Measurements from ENCODE around the gene CEP72. TPM values are rescaled to one million over a fixed set of nuclear protein-coding genes. Genes with fewer than 3 reads are reported as not detected.
"Not testable (repeated sequence)": the region's sequence is repeated elsewhere in the genome, so short reads cannot be mapped to it uniquely, and the experiment has no call there.

CEP72 gene
- total RNA-seq, 1 experiment from 2014 or later, result 24.8 TPM

- Histone ChIP-seq H2BK120ac (ENCODE audit: low read depth, low read length, poor library complexity, severe bottlenecking) (no peak overlapping the region), H2BK20ac (ENCODE audit: low read depth, low read length, poor library complexity, severe bottlenecking) (no peak overlapping the region)
- H3K4me1 Mint-ChIP-seq, result no peaks in the 10 kb centered on the region
These were observed 15.7 kb downstream of the CEP72 start for GRCh38 chr5:627840-628239.

GRCh38 chr5:628351-629205 is 16.4 kb downstream of the CEP72 start:
- not testable (repeated sequence) for H3K27ac Mint-ChIP-seq; H3T11ph ChIP-seq (ENCODE audit: low read length); H3K23ac ChIP-seq (ENCODE audit: insufficient read length, low read depth, low read length); H3K23me2 ChIP-seq (ENCODE audit: insufficient read length, low read depth, low read length, poor library complexity, severe bottlenecking); H3K18ac ChIP-seq (ENCODE audit: insufficient read length, low read depth, low read length); H3K4me2 ChIP-seq (ENCODE audit: insufficient read depth, insufficient read length, low read length); H3K9ac ChIP-seq (ENCODE audit: extremely low read depth, insufficient read length, low read length); H3K27ac ChIP-seq (ENCODE audit: insufficient read length, low read depth, low read length); H3K9me3 Mint-ChIP-seq; H3K27me3 ChIP-seq (ENCODE audit: insufficient read depth, low read length); H4K20me1 ChIP-seq (ENCODE audit: control insufficient read depth, insufficient read depth, insufficient read length); H2AK5ac ChIP-seq (ENCODE audit: insufficient read length, low read length); H3K9me3 ChIP-seq (ENCODE audit: control insufficient read depth, low read depth, low read length); H2BK15ac ChIP-seq (ENCODE audit: low read depth, low read length); H4K5ac ChIP-seq (ENCODE audit: insufficient read length, low read depth, low read length); H3K27me3 Mint-ChIP-seq (ENCODE audit: low read depth); H3K4ac ChIP-seq (ENCODE audit: low read depth, low read length); H3K4me1 Mint-ChIP-seq; H2BK5ac ChIP-seq (ENCODE audit: insufficient read length, low read length); H4K8ac ChIP-seq (replicated peaks; ENCODE audit: insufficient read length, low read depth, low read length); H3K4me1 ChIP-seq (ENCODE audit: insufficient read depth, low read length); H3K79me1 ChIP-seq (ENCODE audit: insufficient read depth, low read depth, low read length, poor library complexity, severe bottlenecking); H4K91ac ChIP-seq (ENCODE audit: insufficient read length, low read depth, low read length); H3K56ac ChIP-seq (ENCODE audit: insufficient read length, low read depth, low read length); H3K79me2 ChIP-seq (ENCODE audit: insufficient read depth, low read length); H3K4me3 Mint-ChIP-seq; H2AFZ ChIP-seq (ENCODE audit: low read length); H2BK120ac ChIP-seq (ENCODE audit: low read depth, low read length, poor library complexity, severe bottlenecking); H2BK20ac ChIP-seq (ENCODE audit: low read depth, low read length, poor library complexity, severe bottlenecking); H3K14ac ChIP-seq (ENCODE audit: insufficient read depth, low read length); DNase-seq; H2BK12ac ChIP-seq (ENCODE audit: insufficient read length, low read depth, low read length)
- H3K36me3 Mint-ChIP-seq (ENCODE audit: insufficient read depth in 1 of 3, low read depth in 3 of 3), result peaks cover 33 to 48% (median 47%) of the 10 kb centered on the region in 3 experiments; a peak in 6 of 7 replicates
- no CpG with 5 or more reads among the region's 21 CpGs for WGBS (ENCODE audit: extremely low coverage, insufficient read length, low lambda C conversion rate)

More at GRCh38 chr5:627840-628239, 15.7 kb downstream of the CEP72 start:
- H3K4ac ChIP-seq (ENCODE audit: low read depth, low read length), result no peak overlapping the region
- Mint-ChIP-seq H3K4me3 (no peak overlapping the region), H3K27me3 (ENCODE audit: low read depth) (no peaks in the 10 kb centered on the region), H3K27ac (no peak overlapping the region), H3K36me3 (ENCODE audit: insufficient read depth in 1 of 3, low read depth in 3 of 3) (peaks cover 36 to 52% (median 48%) of the 10 kb centered on the region in 3 experiments; a peak in 6 of 7 replicates), H3K9me3 (no peaks in the 10 kb centered on the region)
- no peak overlapping the region for H3K56ac ChIP-seq (ENCODE audit: insufficient read length, low read depth, low read length)
- H3K4me1 ChIP-seq (ENCODE audit: insufficient read depth, low read length), result no peaks in the 10 kb centered on the region
- no peak overlapping the region for H3K18ac ChIP-seq (ENCODE audit: insufficient read length, low read depth, low read length)
- no peak overlapping the region for H3K27ac ChIP-seq (ENCODE audit: insufficient read length, low read depth, low read length)
- no peaks in the 10 kb centered on the region for H3K79me2 ChIP-seq (ENCODE audit: insufficient read depth, low read length)
- H2BK5ac ChIP-seq (ENCODE audit: insufficient read length, low read length), result no peak overlapping the region
- H3K9ac ChIP-seq (ENCODE audit: extremely low read depth, insufficient read length, low read length), result no peak overlapping the region
- no peaks in the 10 kb centered on the region for H3K79me1 ChIP-seq (ENCODE audit: insufficient read depth, low read depth, low read length, poor library complexity, severe bottlenecking)
- no peak overlapping the region for H2AK5ac ChIP-seq (ENCODE audit: insufficient read length, low read length)
- H3K23ac ChIP-seq (ENCODE audit: insufficient read length, low read depth, low read length), result no peak overlapping the region
- H4K91ac ChIP-seq (ENCODE audit: insufficient read length, low read depth, low read length), result no peak overlapping the region
- DNase-seq, result no peak
- H3K9me3 ChIP-seq (ENCODE audit: control insufficient read depth, low read depth, low read length), result no peaks in the 10 kb centered on the region
- H4K5ac ChIP-seq (ENCODE audit: insufficient read length, low read depth, low read length), result no peak overlapping the region
- no peaks in the 10 kb centered on the region for H4K20me1 ChIP-seq (ENCODE audit: control insufficient read depth, insufficient read depth, insufficient read length)
- H3K27me3 ChIP-seq (ENCODE audit: insufficient read depth, low read length), result no peaks in the 10 kb centered on the region
- no peak overlapping the region for H3T11ph ChIP-seq (ENCODE audit: low read length)
- no peak overlapping the region for H2BK12ac ChIP-seq (ENCODE audit: insufficient read length, low read depth, low read length)
- no CpG with 5 or more reads among the region's 24 CpGs for WGBS (ENCODE audit: extremely low coverage, insufficient read length, low lambda C conversion rate)
- H2AFZ ChIP-seq (ENCODE audit: low read length), result no peak overlapping the region
- H2BK15ac ChIP-seq (ENCODE audit: low read depth, low read length), result no peak overlapping the region
- H3K14ac ChIP-seq (ENCODE audit: insufficient read depth, low read length), result no peak overlapping the region
- no peak for TF ChIP-seq CTCF (conservative IDR thresholded peaks at IDR 0.05)
- no peak overlapping the region for H3K4me2 ChIP-seq (ENCODE audit: insufficient read depth, insufficient read length, low read length)
- H4K8ac ChIP-seq (replicated peaks; ENCODE audit: insufficient read length, low read depth, low read length), result no peak overlapping the region
- H3K23me2 ChIP-seq (ENCODE audit: insufficient read length, low read depth, low read length, poor library complexity, severe bottlenecking), result no peaks in the 10 kb centered on the region

Measured in H9 (cell line).